ENCODE data around the gene CD81. TPM values are rescaled to one million over a fixed set of nuclear protein-coding genes. Genes with fewer than 3 reads are reported as not detected.

Gene CD81
- total and polyA plus RNA-seq, 2 experiments from 2014 or later = 88.6 to 290 TPM

GRCh38 chr11:2393941-2394817 is 17.1 kb downstream of the CD81 start:
- no peak overlapping the region for H3K4me3 ChIP-seq
- TF ChIP-seq POLR2AphosphoS5 (IDR thresholded peaks at IDR 0.05; ENCODE audit: low read depth) (no peak), ZNF114 (CRISPR knock-in tag; IDR thresholded peaks at IDR 0.05) (no peak), ETS1 (IDR thresholded peaks at IDR 0.05) (no peak), CTCF (conservative IDR thresholded peaks at IDR 0.05; ENCODE audit: low read depth in 2 of 2) (0 out of 4 replicates have a peak, but pooled peaks have one; percentile 13 to 16), CREB1 (CRISPR knock-in tag; IDR thresholded peaks at IDR 0.05; ENCODE audit: low read depth) (no peak), NANOG (IDR thresholded peaks at IDR 0.05; ENCODE audit: borderline replicate concordance) (no peak), ZNF462 (CRISPR knock-in tag; IDR thresholded peaks at IDR 0.05) (no peak), REST (IDR thresholded peaks at IDR 0.05; ENCODE audit: unreplicated experiment) (no peak)
- H2AFZ ChIP-seq = no peak overlapping the region
- H3K4me1 ChIP-seq (ENCODE audit: insufficient read depth) = no peaks in the 10 kb centered on the region
- H3K27ac Mint-ChIP-seq = no peak overlapping the region
- no peaks in the 10 kb centered on the region for H3F3A ChIP-seq (replicated peaks; ENCODE audit: low read depth)
- ATAC-seq (no peak), DNase-seq (ENCODE audit: low spot score) (no peak)
- no peaks in the 10 kb centered on the region; the same call in 1 of the 2 replicates for H3K36me3 ChIP-seq (ENCODE audit: insufficient read depth)
- H3K27me3 ChIP-seq (ENCODE audit: insufficient read depth) = no peaks in the 10 kb centered on the region
- H3K27me3 Mint-ChIP-seq (ENCODE audit: insufficient read depth, low read depth, poor library complexity) = peaks cover 8% of the 10 kb centered on the region
- H3K36me3 Mint-ChIP-seq (ENCODE audit: low read depth) = peaks cover 10% of the 10 kb centered on the region; the same call in 2 of the 3 replicates
- no peaks in the 10 kb centered on the region; the same call in 1 of the 2 replicates for H4K20me1 ChIP-seq (replicated peaks; ENCODE audit: insufficient read depth)
- H3K9me2 ChIP-seq (ENCODE audit: insufficient read depth) = no peaks in the 10 kb centered on the region
- peaks cover 11% of the 10 kb centered on the region for H3K4me1 Mint-ChIP-seq
- no peak overlapping the region for H3K27ac ChIP-seq (ENCODE audit: low read depth)
- no peaks in the 10 kb centered on the region for H3K9me3 Mint-ChIP-seq
- H3K4me2 ChIP-seq = no peak overlapping the region
- H3K79me2 ChIP-seq (replicated peaks; ENCODE audit: insufficient read depth) = peaks cover 12% of the 10 kb centered on the region
- no peak overlapping the region for H3K4me3 Mint-ChIP-seq
